Measurements from ENCODE around the gene BRDT.

DNA sequence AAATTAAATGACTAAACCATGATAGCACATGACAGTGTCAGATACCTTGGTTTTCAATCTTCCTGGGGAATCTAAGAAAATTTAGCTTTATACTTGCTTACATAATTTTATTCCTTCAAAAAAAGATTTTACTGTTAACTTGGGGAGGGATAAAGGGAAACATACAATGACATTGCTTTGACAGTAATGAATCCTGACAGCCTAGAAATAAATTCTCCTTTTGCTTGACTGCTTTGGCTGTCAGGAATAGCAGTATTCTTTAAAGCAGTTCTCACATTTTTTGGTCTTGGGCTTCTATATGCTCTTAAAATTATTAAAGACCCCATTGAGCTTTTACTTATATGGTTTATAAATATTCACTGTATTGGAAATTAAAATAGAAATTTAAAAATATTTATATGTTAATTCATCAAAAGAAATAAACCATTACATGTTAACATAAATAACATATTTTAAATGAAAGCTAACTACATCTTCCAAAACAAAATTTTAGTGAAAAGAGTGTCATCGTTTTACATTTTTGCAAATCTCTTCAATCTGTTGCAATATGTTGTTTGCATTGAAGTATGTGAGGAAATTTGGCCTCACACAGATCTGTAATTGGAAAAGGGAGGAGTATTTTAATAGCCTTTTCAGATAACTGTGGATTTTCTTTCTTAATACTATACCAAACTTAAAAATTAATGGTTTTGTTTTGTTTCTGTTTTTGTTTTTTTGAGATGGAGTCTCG is 96.7 kb downstream of the BRDT start:
- TF ChIP-seq RNF2 (IDR thresholded peaks at IDR 0.05; ENCODE audit: borderline replicate concordance, low read depth, low read length, missing control alignments, poor library complexity, severe bottlenecking) (no peak), CTCF (IDR thresholded peaks at IDR 0.05; ENCODE audit: control extremely low read depth in 1 of 3, insufficient read depth in 1 of 3, low read depth in 1 of 3, low read length in 3 of 3) (no peak), EGR1 (IDR thresholded peaks at IDR 0.05; ENCODE audit: borderline replicate concordance, low read depth, low read length) (no peak), JUND (IDR thresholded peaks at IDR 0.05; ENCODE audit: low read length) (no peak)
